ES-I3 (cell line): ENCODE measurements around the gene RGS9.

Experiments used
- H3K36me3 ChIP-seq: 2 replicates; pipeline ENCODE4 v1.6.1; 2013; ENCODE audit warnings: mild to moderate bottlenecking, low read length, control low read depth, moderate library complexity; ENCODE audit not compliant: insufficient read depth
- H3K4me1 ChIP-seq: 2 replicates; pipeline ENCODE4 v1.6.1; 2013; ENCODE audit warnings: mild to moderate bottlenecking, control low read depth, low read length; ENCODE audit not compliant: insufficient read depth
- H3K9ac ChIP-seq: 2 replicates; pipeline ENCODE4 v1.6.1; 2013; ENCODE audit warnings: low read depth, mild to moderate bottlenecking, low read length, moderate library complexity
- H3K9me3 ChIP-seq: 2 replicates; pipeline ENCODE4 v1.6.1; 2013; ENCODE audit warnings: mild to moderate bottlenecking, low read length, moderate library complexity; ENCODE audit not compliant: control insufficient read depth, insufficient read depth

RGS9 gene

GRCh38 chr17:65236321-65236720 lies 99.2 kb downstream of the RGS9 start:
- H3K4me1 ChIP-seq: peaks cover 2% of the 10 kb centered on the region; the same call in 1 of the 2 replicates
- H3K36me3 ChIP-seq: no peaks in the 10 kb centered on the region
- no peaks in the 10 kb centered on the region for H3K9me3 ChIP-seq
- H3K9ac ChIP-seq: no peak overlapping the region

- Histone ChIP-seq H3K9me3 (no peaks in the 10 kb centered on the region), H3K9ac (no peak overlapping the region), H3K4me1 (no peaks in the 10 kb centered on the region), H3K36me3 (no peaks in the 10 kb centered on the region)
Measured at GRCh38 chr17:65243838-65244625, 106.9 kb downstream of the RGS9 start.

- Histone ChIP-seq H3K9ac (no peak overlapping the region), H3K36me3 (no peaks in the 10 kb centered on the region), H3K4me1 (no peaks in the 10 kb centered on the region), H3K9me3 (no peaks in the 10 kb centered on the region)
Measured at GRCh38 chr17:65246252-65246651, 109.1 kb downstream of the RGS9 start.

DNA sequence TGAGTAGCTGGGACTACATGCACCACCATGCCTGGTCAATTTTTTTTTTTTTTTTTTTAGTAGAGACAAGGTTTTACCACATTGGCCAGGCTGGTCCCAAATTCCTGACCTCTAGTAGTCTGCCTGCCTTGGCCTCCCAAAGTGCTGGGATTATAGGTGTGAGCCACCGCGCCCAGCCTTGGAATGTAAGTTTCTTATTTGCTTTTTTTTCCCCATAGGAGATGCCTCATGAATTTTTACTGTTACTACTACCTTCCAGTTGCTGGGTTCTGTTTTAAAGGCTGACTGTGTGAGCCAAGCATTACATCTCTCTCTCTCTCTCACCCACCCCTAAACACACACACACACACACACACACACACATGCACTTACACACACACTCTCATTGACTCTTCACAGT lies 112.6 kb downstream of the RGS9 start:
- no peaks in the 10 kb centered on the region for H3K36me3 ChIP-seq
- no peaks in the 10 kb centered on the region for H3K9me3 ChIP-seq
- no peaks in the 10 kb centered on the region for H3K4me1 ChIP-seq
- H3K9ac ChIP-seq: no peak overlapping the region

- H3K9me3 ChIP-seq: no peaks in the 10 kb centered on the region
- H3K36me3 ChIP-seq: no peaks in the 10 kb centered on the region
- H3K9ac ChIP-seq: no peak overlapping the region
- no peaks in the 10 kb centered on the region for H3K4me1 ChIP-seq
Measured at GRCh38 chr17:65254166-65254565, 117.0 kb downstream of the RGS9 start.

DNA sequence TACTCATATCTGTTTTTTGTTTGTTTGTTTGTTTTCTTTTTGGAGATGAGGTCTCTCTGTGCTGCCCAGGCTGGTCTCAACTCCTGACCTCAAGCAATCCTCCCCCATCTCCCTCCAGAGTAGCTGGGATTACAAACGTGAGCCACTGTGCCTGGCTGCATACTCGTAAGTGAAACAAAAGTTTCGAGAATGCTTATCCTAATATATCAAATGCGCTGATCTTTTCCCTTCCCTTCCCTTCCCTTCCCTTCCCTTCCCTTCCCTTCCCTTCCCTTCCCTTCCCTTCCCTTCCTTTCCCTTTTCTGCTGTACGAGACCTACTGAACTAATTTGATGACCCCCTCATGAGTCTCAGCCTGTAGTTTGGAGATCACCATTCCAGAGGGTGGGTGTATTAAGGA lies 122.1 kb downstream of the RGS9 start:
- H3K36me3 ChIP-seq: no peaks in the 10 kb centered on the region
- H3K9ac ChIP-seq: no peak overlapping the region
- H3K9me3 ChIP-seq: no peaks in the 10 kb centered on the region
- H3K4me1 ChIP-seq: no peaks in the 10 kb centered on the region

DNA sequence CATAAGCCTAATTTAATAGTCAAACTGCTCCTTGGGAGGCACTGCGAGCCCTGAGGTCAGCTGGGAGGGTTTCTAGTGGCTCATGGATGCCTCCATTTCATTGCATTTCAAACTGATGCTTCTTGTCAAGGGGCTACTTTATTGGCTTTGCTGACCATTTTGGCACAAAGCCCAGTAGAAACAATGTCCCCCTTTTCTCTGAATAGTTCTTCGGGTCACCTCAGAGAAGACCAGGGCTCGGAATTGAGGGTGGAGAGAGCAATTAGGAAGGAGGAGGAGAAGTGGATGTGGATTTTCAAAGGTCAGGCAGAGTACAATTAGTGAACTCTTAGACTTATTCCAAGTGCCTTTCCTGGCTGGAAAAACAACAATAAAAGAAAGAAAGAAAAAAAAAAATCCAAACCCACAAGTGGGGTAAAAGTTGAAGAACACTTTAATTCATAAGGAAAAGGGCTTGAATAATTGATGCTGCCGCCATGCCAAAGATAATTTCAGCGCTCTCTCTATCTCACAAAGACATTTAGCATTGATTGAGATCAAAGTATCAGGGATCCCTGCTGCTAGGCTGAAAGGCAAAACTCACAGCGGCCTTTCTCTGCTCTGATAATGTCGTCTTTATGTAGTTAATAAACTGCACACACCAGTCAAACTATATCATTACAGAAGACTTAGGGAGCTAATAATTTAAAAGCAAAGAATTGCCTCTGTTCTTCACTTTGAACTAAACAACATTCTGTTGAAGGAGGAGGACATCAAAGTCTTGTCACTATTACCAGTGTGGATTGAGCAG lies 122.7 kb downstream of the RGS9 start:
- Histone ChIP-seq H3K9me3 (no peaks in the 10 kb centered on the region), H3K4me1 (no peaks in the 10 kb centered on the region), H3K9ac (no peak overlapping the region), H3K36me3 (no peaks in the 10 kb centered on the region)

- Histone ChIP-seq H3K36me3 (no peaks in the 10 kb centered on the region), H3K9ac (no peak overlapping the region), H3K9me3 (no peaks in the 10 kb centered on the region; the same call in 1 of the 2 replicates), H3K4me1 (no peaks in the 10 kb centered on the region)
Measured at GRCh38 chr17:65260626-65261025, 123.5 kb downstream of the RGS9 start.

GRCh38 chr17:65261152-65261551 lies 124.0 kb downstream of the RGS9 start:
- H3K4me1 ChIP-seq: no peaks in the 10 kb centered on the region
- H3K9me3 ChIP-seq: peaks cover 4% of the 10 kb centered on the region; the same call in 1 of the 2 replicates
- no peak overlapping the region for H3K9ac ChIP-seq
- H3K36me3 ChIP-seq: no peaks in the 10 kb centered on the region

DNA sequence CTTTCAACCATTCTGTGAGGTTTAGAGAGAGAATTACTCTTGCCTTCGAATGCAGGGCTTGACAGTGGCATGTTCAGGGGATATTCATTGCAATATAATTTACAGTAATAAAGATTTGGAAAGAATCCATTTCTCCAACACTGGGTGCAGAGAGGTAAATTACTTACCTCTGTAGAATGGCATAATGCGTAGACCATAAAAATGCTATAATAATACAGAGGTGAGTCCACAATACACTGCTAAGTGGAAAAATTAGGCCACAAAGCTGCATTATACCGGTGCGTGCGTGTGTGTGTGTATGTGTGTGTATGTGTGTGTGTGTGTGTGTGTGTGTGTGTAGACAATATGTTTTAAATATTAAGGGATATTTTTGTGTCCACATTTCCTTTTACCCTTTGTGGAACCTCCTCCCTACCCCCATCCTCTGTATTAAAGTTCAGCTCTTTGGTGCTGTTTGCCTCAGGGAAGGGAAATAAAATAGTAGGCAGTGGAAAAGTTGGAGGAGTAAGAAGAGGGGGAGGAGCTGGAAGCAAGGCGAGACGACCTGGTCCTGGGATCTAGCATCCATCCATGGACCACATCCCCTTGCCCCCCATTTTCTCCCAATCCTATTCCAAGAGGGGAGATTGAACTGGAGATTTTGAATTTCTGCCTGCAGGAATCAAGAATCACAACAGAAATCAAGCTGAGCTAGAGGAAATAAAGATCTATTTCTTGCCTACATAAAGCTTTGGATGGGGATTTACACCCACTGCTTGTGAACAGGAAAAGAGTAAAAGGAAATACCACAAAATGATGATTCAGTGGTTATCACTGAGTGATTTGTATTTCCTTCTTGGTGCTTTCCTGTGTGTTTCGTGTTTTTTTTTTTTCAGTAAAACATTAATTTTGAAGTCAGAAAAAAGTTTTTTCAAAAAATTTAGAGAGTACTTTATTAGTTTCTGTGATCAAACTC lies 124.8 kb downstream of the RGS9 start:
- Histone ChIP-seq H3K4me1 (no peaks in the 10 kb centered on the region), H3K9me3 (peaks cover 4% of the 10 kb centered on the region; the same call in 1 of the 2 replicates), H3K9ac (no peak overlapping the region), H3K36me3 (no peaks in the 10 kb centered on the region)

DNA sequence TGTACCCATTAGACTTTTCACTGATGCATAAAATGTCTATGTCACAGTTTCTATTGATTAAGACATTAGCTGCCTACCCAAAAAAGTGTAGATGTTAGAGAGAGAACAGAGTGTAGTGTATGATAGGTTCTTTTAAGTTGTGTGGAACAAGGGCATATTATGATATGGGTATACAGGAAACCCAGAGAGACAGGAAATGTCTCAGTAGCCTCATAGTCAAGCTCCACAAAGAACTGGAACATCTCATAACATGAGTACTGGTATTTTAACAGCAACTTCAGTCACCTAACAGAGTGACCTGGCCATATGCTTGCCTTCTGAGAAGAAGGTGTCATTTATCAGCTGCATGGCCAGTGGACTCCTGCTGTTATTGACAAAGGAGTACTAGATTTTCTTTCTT lies 128.1 kb downstream of the RGS9 start:
- H3K4me1 ChIP-seq: no peaks in the 10 kb centered on the region
- no peaks in the 10 kb centered on the region for H3K36me3 ChIP-seq
- H3K9me3 ChIP-seq: peaks cover 4% of the 10 kb centered on the region; the same call in 1 of the 2 replicates
- H3K9ac ChIP-seq: no peak overlapping the region

GRCh38 chr17:65268832-65269231 lies 131.7 kb downstream of the RGS9 start:
- Histone ChIP-seq H3K36me3 (no peaks in the 10 kb centered on the region), H3K9ac (no peak overlapping the region), H3K9me3 (peaks cover 4% of the 10 kb centered on the region; the same call in 1 of the 2 replicates), H3K4me1 (no peaks in the 10 kb centered on the region)

- H3K4me1 ChIP-seq: no peaks in the 10 kb centered on the region
- H3K9ac ChIP-seq: no peak overlapping the region
- 0 out of 2 replicates have a peak, but pooled peaks cover 4% of the 10 kb centered on the region for H3K9me3 ChIP-seq
- no peaks in the 10 kb centered on the region for H3K36me3 ChIP-seq
Measured at GRCh38 chr17:65270499-65271253, 133.5 kb downstream of the RGS9 start.
